GM12878 (cell line): ENCODE measurements around the gene ARHGAP27. TPM values are rescaled to one million over a fixed set of nuclear protein-coding genes. Genes with fewer than 3 reads are reported as not detected.

Experiments used
- ATAC-seq: fragments of 200-7000 bp; cut with Tn5 transposase; 3 replicates; pipeline ENCODE4 v1.9.1; 2020; ENCODE audit warnings: mild to moderate bottlenecking, moderate library complexity
- BruUV-seq: library from RNA; stranded (reverse); fragments of 400-500 nt; replicated peaks from 2 replicates; lab custom pipeline; 2021; lab: Mats Ljungman, UMichigan
- CTCF ChIA-PET: fragments of 300-600 bp; sonication (Branson Sonifier 250); formaldehyde crosslinking; extraction: SDS; loops from one replicate; lab custom pipeline; 2021; ENCODE audit warnings: inconsistent platforms; lab: Yijun Ruan, JAX
- POLR2A ChIA-PET: fragments of 350-600 bp; formaldehyde crosslinking; extraction: SDS; loops from one replicate; lab custom pipeline; 2021; ENCODE audit warnings: inconsistent platforms; lab: Charles Lee
- RAD21 ChIA-PET: fragments of 300-600 bp; sonication (Branson Sonifier 250); formaldehyde crosslinking; loops from one replicate; lab custom pipeline; 2023; ENCODE audit warnings: antibody characterized with exemption; ENCODE audit not compliant: unreplicated experiment; lab: Charles Lee
- SMC1A ChIA-PET: fragments of 300-600 bp; sonication (Branson Sonifier 250); formaldehyde crosslinking; loops from one replicate; lab custom pipeline; 2023; ENCODE audit not compliant: unreplicated experiment, uncharacterized antibody; lab: Charles Lee
- DNase-seq: peaks from one replicate; pipeline ENCODE4 v3.0.0-alpha.2; 2011; ENCODE audit warnings: low read depth, low spot score
- FAIRE-seq: peaks from 3 replicates; lab custom pipeline; 2011; peaks lifted over from hg19 to GRCh38; lab: Jason Lieb, UNC
- H2AFZ ChIP-seq: 2 replicates; pipeline ENCODE4 v1.6.0; 2011; ENCODE audit warnings: low read depth, low read length, control low read depth; ENCODE audit not compliant: control insufficient read depth
- H3K27ac ChIP-seq: 2 replicates; pipeline ENCODE4 v1.5.1; 2011; ENCODE audit warnings: control low read depth; ENCODE audit not compliant: control insufficient read depth, insufficient read depth
- H3K27me3 ChIP-seq, 2 experiments: replicated peaks in 1 of 2; 2 replicates each; pipeline versions ENCODE4 v1.6.0 to v1.6.1; 2011; ENCODE audit warnings: low read length in 1 of 2; ENCODE audit not compliant: control insufficient read depth in 2 of 2, insufficient read depth in 2 of 2
- H3K36me3 ChIP-seq, 2 experiments: 2 replicates each; pipeline ENCODE4 v1.5.1; 2011; ENCODE audit warnings: low read length in 1 of 2; ENCODE audit not compliant: control insufficient read depth in 2 of 2, insufficient read depth in 2 of 2
- H3K4me1 ChIP-seq: 2 replicates; pipeline ENCODE4 v1.6.1; 2011; ENCODE audit warnings: mild to moderate bottlenecking, low read length, moderate library complexity, mixed read lengths; ENCODE audit not compliant: control insufficient read depth, insufficient read depth
- H3K4me2 ChIP-seq: 2 replicates; pipeline ENCODE4 v1.6.0; 2011; ENCODE audit warnings: control low read depth; ENCODE audit not compliant: control insufficient read depth, insufficient read depth
- H3K4me3 ChIP-seq: fragments of 200-600 bp; sonication (generic); 2 replicates; pipeline ENCODE4 v1.5.1; 2016
- H3K79me2 ChIP-seq: 2 replicates; pipeline ENCODE4 v1.6.0; 2011; ENCODE audit warnings: low read length; ENCODE audit not compliant: control insufficient read depth, insufficient read depth
- H3K9ac ChIP-seq: 2 replicates; pipeline ENCODE4 v1.8.0; 2011; ENCODE audit warnings: low read length, control low read depth, mixed read lengths; ENCODE audit not compliant: control insufficient read depth, insufficient read depth
- H3K9me3 ChIP-seq: replicated peaks from 3 replicates; pipeline ENCODE4 v1.5.1; 2011; ENCODE audit warnings: mild to moderate bottlenecking, low read length; ENCODE audit not compliant: control insufficient read depth, insufficient read depth
- H4K20me1 ChIP-seq: 2 replicates; pipeline ENCODE4 v1.6.0; 2011; ENCODE audit not compliant: control insufficient read depth, insufficient read depth
- ZBTB33 ChIP-seq: fragments of 450-650 bp; IDR thresholded peaks from 2 replicates; pipeline ENCODE4 v1.6.1; 2017; ENCODE audit warnings: mild to moderate bottlenecking
- WGBS: methylation state at CpG from one replicate; pipeline ENCODE4 v1.1.6; 2016; ENCODE audit warnings: low lambda C conversion rate; ENCODE audit not compliant: insufficient replicate concordance, insufficient coverage; ENCODE audit errors: missing lambda C conversion rate; 5-methylcytosine and 5-hydroxymethylcytosine counted together
- in situ Hi-C: fragments of 300-500 bp; cut with MboI; formaldehyde crosslinking; loops from 9 replicates; pipeline ENCODE4 v1.14.3; 2018; ENCODE audit warnings: mixed read lengths
- intact Hi-C: fragments of 100-400 bp; cut with micrococcal nuclease; formaldehyde crosslinking; loops from one replicate; pipeline ENCODE4 v1.14.2; 2022; ENCODE audit not compliant: unreplicated experiment
- polyA plus RNA-seq, 11 experiments: library from polyadenylated mRNA; depleted of rRNA in 4 of 11; unstranded in 6 of 11; stranded (reverse) in 5 of 11; fragments of >200 nt; fragmentation: Nextera tagmentation in 4 of 11; fragmentation: Illumina TruSeq in 1 of 11; extraction: Ambion mirVana in 4 of 11; extraction: Trizol in 1 of 11; gene quantifications; 1 replicate in 1 of 11; 2 replicates in 10 of 11; pipeline versions ENCODE4 v1.2.1 to v1.2.3, GENCODE V29; 2011 to 2016; ENCODE audit warnings: inconsistent platforms in 2 of 11, missing spikeins in 2 of 11, low read depth in 1 of 11
- total RNA-seq, 4 experiments: library from RNA; depleted of rRNA in 3 of 4; stranded (reverse); fragments of >200 nt in 3 of 4; fragmentation: Illumina TruSeq in 1 of 4; extraction: Trizol in 1 of 4; gene quantifications; 2 replicates each; pipeline versions ENCODE4 v1.2.1 to v1.2.3, GENCODE V29; 2013 to 2021

Gene ARHGAP27
- total and polyA plus RNA-seq, 10 of the 15 experiments (the other 5 are each of a cell fraction or from before 2014, with no cell fraction given) = 0.64 to 45.7 (median 17.7) TPM

- ChIA-PET POLR2A (interaction anchor here (1.1 kb wide), 1 partner anchor 13 kb away, joined by 4 read pairs; no protein-coding TSS in a partner anchor), RAD21 (interaction anchor here (0.7 to 2.4 kb wide), 5 partner anchors 11 to 29 kb away, joined by 4 to 8 read pairs (median 5); no protein-coding TSS in a partner anchor), CTCF (interaction anchor here (1.0 to 5.0 kb wide), 11 partner anchors 12 to 436 kb away, joined by 3 to 40 read pairs (median 6); no protein-coding TSS in a partner anchor), SMC1A (interaction anchor here (1.1 to 2.2 kb wide), 4 partner anchors 12 to 435 kb away, joined by 3 to 6 read pairs (median 4); no protein-coding TSS in a partner anchor)
- no peak for DNase-seq
- no peak for FAIRE-seq
- intact Hi-C loops (no loop called here), in situ Hi-C loops (no loop called here)
- Histone ChIP-seq H3K9ac (no peak overlapping the region), H3K36me3 (peaks cover 12 to 16% of the 10 kb centered on the region in 2 experiments), H3K4me1 (no peaks in the 10 kb centered on the region), H3K9me3 (no peaks in the 10 kb centered on the region), H3K4me2 (no peak overlapping the region), H3K27me3 (no peaks in the 10 kb centered on the region), H3K79me2 (no peaks in the 10 kb centered on the region), H3K4me3 (no peak overlapping the region), H2AFZ (no peak overlapping the region), H4K20me1 (0 out of 2 replicates have a peak, but pooled peaks cover 2% of the 10 kb centered on the region), H3K27ac (no peak overlapping the region)
- no peak for TF ChIP-seq ZBTB33
- WGBS = 94% methylated on average over 53 of the region's 60 CpGs
- BruUV-seq = no TSS peak
- no peak for ATAC-seq
These were observed 36.9 kb downstream of the ARHGAP27 start for GRCh38 chr17:45395569-45396415.
